ENCODE results near the gene PARL.

The PARL gene

GRCh38 chr3:183871541-183871940, 13.1 kb downstream of the PARL start:
- TF ChIP-seq CTCF (conservative IDR thresholded peaks at IDR 0.05; ENCODE audit: control insufficient read depth, insufficient read depth, low read depth, low read length), result no peak
- no peak for DNase-seq (ENCODE audit: low read depth)
- no peak overlapping the region for H3K4me3 ChIP-seq (ENCODE audit: control insufficient read depth, low read depth, low read length)

- H3K4me3 ChIP-seq (ENCODE audit: control insufficient read depth, low read depth, low read length), result no peak overlapping the region
- no peak for DNase-seq (ENCODE audit: low read depth)
- no peak for TF ChIP-seq CTCF (conservative IDR thresholded peaks at IDR 0.05; ENCODE audit: control insufficient read depth, insufficient read depth, low read depth, low read length)
Measured at GRCh38 chr3:183870563-183870962, 14.1 kb downstream of the PARL start.

- no peak for TF ChIP-seq CTCF (conservative IDR thresholded peaks at IDR 0.05; ENCODE audit: control insufficient read depth, insufficient read depth, low read depth, low read length)
- no peak overlapping the region for H3K4me3 ChIP-seq (ENCODE audit: control insufficient read depth, low read depth, low read length)
- DNase-seq (ENCODE audit: low read depth), result no peak
Measured at GRCh38 chr3:183868796-183869195, 15.9 kb downstream of the PARL start.

- no peak for DNase-seq (ENCODE audit: low read depth)
- no peak overlapping the region for H3K4me3 ChIP-seq (ENCODE audit: control insufficient read depth, low read depth, low read length)
- TF ChIP-seq CTCF (conservative IDR thresholded peaks at IDR 0.05; ENCODE audit: control insufficient read depth, insufficient read depth, low read depth, low read length), result no peak
Measured at GRCh38 chr3:183862610-183863009, 22.1 kb downstream of the PARL start.

- no peak for DNase-seq (ENCODE audit: low read depth)
- no peak overlapping the region for H3K4me3 ChIP-seq (ENCODE audit: control insufficient read depth, low read depth, low read length)
- TF ChIP-seq CTCF (conservative IDR thresholded peaks at IDR 0.05; ENCODE audit: control insufficient read depth, insufficient read depth, low read depth, low read length), result no peak
Measured at GRCh38 chr3:183857863-183858262, 26.8 kb downstream of the PARL start.

- no peak overlapping the region for H3K4me3 ChIP-seq (ENCODE audit: control insufficient read depth, low read depth, low read length)
- no peak for TF ChIP-seq CTCF (conservative IDR thresholded peaks at IDR 0.05; ENCODE audit: control insufficient read depth, insufficient read depth, low read depth, low read length)
- no peak for DNase-seq (ENCODE audit: low read depth)
Measured at GRCh38 chr3:183854318-183855035, 30.2 kb downstream of the PARL start.
